ENCODE measurements around the gene MXD4. TPM values are rescaled to one million over a fixed set of nuclear protein-coding genes. Genes with fewer than 3 reads are reported as not detected.

Gene MXD4
- polyA plus RNA-seq, 1 donor (not counting 4 experiments of a cell fraction or from before 2014, with no cell fraction given) = 26.0 TPM

- Histone ChIP-seq H3K9me1 (ENCODE audit: control insufficient read depth, extremely low read depth, insufficient read depth, low read length) (no peaks in the 10 kb centered on the region), H3K4me1 (ENCODE audit: control insufficient read depth, extremely low read depth, insufficient read depth, low read length) (peaks cover 10% of the 10 kb centered on the region), H3K36me3 (ENCODE audit: control insufficient read depth in 2 of 2, extremely low read depth in 1 of 2, insufficient read depth in 2 of 2, low read length in 2 of 2) (peaks cover 4 to 12% of the 10 kb centered on the region in 2 experiments), H3K9ac (ENCODE audit: control insufficient read depth, extremely low read depth, insufficient read depth, low read length) (no peak overlapping the region), H3K27me3 (ENCODE audit: control insufficient read depth, extremely low read depth, insufficient read depth, low read length) (no peaks in the 10 kb centered on the region), H3K9me3 (ENCODE audit: control insufficient read depth, low read depth, low read length) (no peaks in the 10 kb centered on the region), H2AFZ (ENCODE audit: control insufficient read depth, low read length) (no peak overlapping the region), H3K4me2 (ENCODE audit: control insufficient read depth, extremely low read depth, insufficient read depth, low read depth, low read length) (no peak overlapping the region), H3K79me2 (ENCODE audit: control insufficient read depth, insufficient read depth, low read length) (peaks cover 10% of the 10 kb centered on the region), H3K27ac (ENCODE audit: control insufficient read depth, insufficient read depth, low read length) (no peak overlapping the region), H3K4me3 (ENCODE audit: control insufficient read depth in 2 of 3, extremely low read depth in 1 of 3, insufficient read depth in 2 of 3, low read depth in 1 of 3, low read length in 3 of 3) (no peak overlapping the region), H4K20me1 (ENCODE audit: control insufficient read depth, extremely low read depth, insufficient read depth, low read length) (peaks cover 8% of the 10 kb centered on the region)
- no peak for FAIRE-seq
- no peak for TF ChIP-seq EZH2 (IDR thresholded peaks at IDR 0.05; ENCODE audit: low read length)
- TF ChIP-seq CTCF (optimal IDR thresholded peaks at IDR 0.05 in 1 of 3, IDR thresholded peaks at IDR 0.05 in 1 of 3, conservative IDR thresholded peaks at IDR 0.05 in 1 of 3; ENCODE audit: extremely low read depth in 1 of 3, insufficient read depth in 2 of 3, low read length in 3 of 3) = no peak
- dilution Hi-C loops (cut with MboI; ENCODE audit: extremely low pct_ligation_motif_present, low sequenced_read_pairs) = no loop called here
- no peak for DNase-seq (ENCODE audit: low read depth, low spot score)
Measured at GRCh38 chr4:2259036-2259540, 2.8 kb downstream of the MXD4 start.

GRCh38 chr4:2258091-2259035, 3.5 kb downstream of the MXD4 start:
- Histone ChIP-seq H4K20me1 (ENCODE audit: control insufficient read depth, extremely low read depth, insufficient read depth, low read length) (peaks cover 8% of the 10 kb centered on the region), H3K9ac (ENCODE audit: control insufficient read depth, extremely low read depth, insufficient read depth, low read length) (no peak overlapping the region), H3K4me1 (ENCODE audit: control insufficient read depth, extremely low read depth, insufficient read depth, low read length) (peaks cover 10% of the 10 kb centered on the region), H2AFZ (ENCODE audit: control insufficient read depth, low read length) (no peak overlapping the region), H3K4me2 (ENCODE audit: control insufficient read depth, extremely low read depth, insufficient read depth, low read depth, low read length) (no peak overlapping the region), H3K79me2 (ENCODE audit: control insufficient read depth, insufficient read depth, low read length) (peaks cover 10% of the 10 kb centered on the region), H3K9me1 (ENCODE audit: control insufficient read depth, extremely low read depth, insufficient read depth, low read length) (no peaks in the 10 kb centered on the region), H3K27ac (ENCODE audit: control insufficient read depth, insufficient read depth, low read length) (no peak overlapping the region), H3K27me3 (ENCODE audit: control insufficient read depth, extremely low read depth, insufficient read depth, low read length) (no peaks in the 10 kb centered on the region), H3K4me3 (ENCODE audit: control insufficient read depth in 2 of 3, extremely low read depth in 1 of 3, insufficient read depth in 2 of 3, low read depth in 1 of 3, low read length in 3 of 3) (no peak overlapping the region), H3K9me3 (ENCODE audit: control insufficient read depth, low read depth, low read length) (no peaks in the 10 kb centered on the region), H3K36me3 (ENCODE audit: control insufficient read depth in 2 of 2, extremely low read depth in 1 of 2, insufficient read depth in 2 of 2, low read length in 2 of 2) (peaks cover 4 to 16% of the 10 kb centered on the region in 2 experiments)
- DNase-seq (ENCODE audit: low read depth, low spot score) (no peak), FAIRE-seq (no peak)
- TF ChIP-seq CTCF (optimal IDR thresholded peaks at IDR 0.05 in 1 of 3, IDR thresholded peaks at IDR 0.05 in 1 of 3, conservative IDR thresholded peaks at IDR 0.05 in 1 of 3; ENCODE audit: extremely low read depth in 1 of 3, insufficient read depth in 2 of 3, low read length in 3 of 3) (no peak), EZH2 (IDR thresholded peaks at IDR 0.05; ENCODE audit: low read length) (no peak)
- dilution Hi-C loops (cut with MboI; ENCODE audit: extremely low pct_ligation_motif_present, low sequenced_read_pairs) = no loop called here

Measured in keratinocyte (primary cell).